ENCODE measurements around the gene CALML3.

- TF ChIP-seq ZFX (CRISPR knock-in tag; IDR thresholded peaks at IDR 0.05; ENCODE audit: low read depth) = no peak
- TF ChIP-seq ZBTB37 (CRISPR knock-in tag; IDR thresholded peaks at IDR 0.05) = no peak
- TF ChIP-seq TAF1 (CRISPR knock-in tag; IDR thresholded peaks at IDR 0.05) = no peak
Measured at GRCh38 chr10:5498791-5499492, 25.8 kb upstream of the CALML3 start.

Data from HepG2 (cell line).